GM19397 (cell line): ENCODE results near the gene CIITA.

Source experiments
- ATAC-seq: cut with Tn5 transposase; IDR thresholded peaks from one replicate; pipeline ENCODE4 v1.9.1; 2021; ENCODE audit warnings: mild to moderate bottlenecking, moderate library complexity; ENCODE audit not compliant: unreplicated experiment

Gene CIITA

GRCh38 chr16:10879681-10880589 lies 2.9 kb downstream of the CIITA start:
- no peak for ATAC-seq

DNA sequence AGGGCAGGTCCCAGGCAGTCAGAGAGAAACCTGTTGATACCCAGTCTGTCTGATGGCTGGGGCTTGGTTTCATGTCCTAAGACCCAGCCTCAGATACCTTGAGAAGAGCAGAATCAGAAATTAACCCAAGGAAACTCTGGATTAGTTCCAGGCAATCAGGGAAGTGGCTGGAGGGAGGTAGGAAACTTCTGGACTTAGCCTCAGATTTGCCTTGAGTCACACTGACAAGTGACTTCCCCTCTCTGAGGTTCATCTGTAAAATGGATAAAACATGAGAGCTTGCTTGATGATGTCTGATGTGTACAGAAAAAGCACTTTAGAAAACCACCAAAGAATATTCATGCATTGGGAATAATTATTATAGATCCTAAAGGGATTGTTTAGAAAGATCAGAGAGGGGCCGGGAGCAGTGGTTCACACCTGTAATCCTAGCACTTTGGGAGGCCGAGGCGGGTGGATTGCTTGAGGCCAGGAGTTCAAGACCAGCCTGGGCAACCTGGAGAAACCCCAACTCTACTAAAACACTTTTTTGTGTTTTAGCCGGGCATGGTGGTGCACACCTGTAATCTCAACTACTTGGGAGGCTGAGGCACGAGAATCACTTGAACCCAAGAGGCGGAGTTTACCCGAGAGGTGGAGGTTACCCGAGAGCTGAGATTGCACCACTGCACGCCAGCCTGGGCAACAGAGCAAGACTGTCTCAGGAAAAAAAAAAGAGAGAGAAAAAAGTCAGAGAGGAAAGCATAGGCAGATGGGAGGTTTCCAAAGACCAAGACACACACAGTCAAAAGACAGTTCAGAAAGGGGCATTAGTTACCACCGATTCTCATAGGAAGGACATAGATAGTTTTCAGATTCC lies 3.8 kb downstream of the CIITA start:
- no peak for ATAC-seq

GRCh38 chr16:10881479-10882030 lies 4.6 kb downstream of the CIITA start:
- no peak for ATAC-seq

DNA sequence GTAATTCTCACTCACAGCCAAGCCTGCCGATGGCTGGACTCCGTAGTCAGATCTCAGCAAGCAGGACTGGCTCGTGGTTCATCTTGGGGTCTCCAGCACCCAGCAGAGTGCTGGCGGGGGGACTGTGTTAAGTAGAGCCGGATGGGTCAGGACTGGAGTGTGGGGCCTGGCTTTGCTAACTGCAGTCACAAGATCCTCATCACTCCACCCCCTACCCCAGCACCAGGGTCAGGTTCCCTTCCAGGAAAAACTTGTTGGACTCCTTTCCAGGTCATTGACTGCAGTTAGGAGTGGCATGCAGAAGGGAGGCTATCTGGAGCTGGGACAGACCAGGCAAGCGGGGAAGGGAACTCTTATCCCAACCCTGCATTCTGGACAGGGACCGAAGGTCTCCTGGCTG lies 6.0 kb downstream of the CIITA start:
- no peak for ATAC-seq

- ATAC-seq: no peak
These were observed 8.2 kb downstream of the CIITA start for GRCh38 chr16:10885246-10885645.

DNA sequence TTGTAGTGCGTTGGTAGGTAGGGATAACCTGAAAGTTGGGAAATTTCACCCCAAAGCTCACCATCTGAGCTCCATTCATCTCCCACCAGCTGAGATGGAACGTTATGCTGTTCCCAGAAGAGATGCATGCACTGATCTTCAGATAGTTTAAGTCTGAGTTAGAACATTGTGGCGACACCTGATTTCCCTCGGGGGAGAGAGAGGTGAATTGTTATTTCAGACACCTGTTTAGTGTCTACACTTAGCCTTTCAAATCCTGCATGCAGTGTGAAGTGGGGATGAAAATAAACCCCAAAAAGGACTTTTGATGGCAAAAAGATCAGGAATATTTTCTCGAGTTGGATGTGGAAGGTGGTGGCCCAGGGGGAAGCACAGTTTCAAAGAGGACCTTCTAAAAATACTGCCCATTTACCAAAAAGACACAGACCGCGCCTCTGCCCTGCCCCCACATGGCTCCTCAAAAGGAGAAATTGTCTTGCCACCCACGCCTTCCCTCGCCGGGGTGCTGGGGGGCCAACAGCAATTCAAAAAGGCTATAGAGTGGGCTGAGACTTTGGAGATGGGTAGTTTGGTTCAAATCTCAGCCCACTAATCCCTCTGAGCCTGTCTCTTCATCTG lies 11.4 kb downstream of the CIITA start:
- ATAC-seq: no peak

DNA sequence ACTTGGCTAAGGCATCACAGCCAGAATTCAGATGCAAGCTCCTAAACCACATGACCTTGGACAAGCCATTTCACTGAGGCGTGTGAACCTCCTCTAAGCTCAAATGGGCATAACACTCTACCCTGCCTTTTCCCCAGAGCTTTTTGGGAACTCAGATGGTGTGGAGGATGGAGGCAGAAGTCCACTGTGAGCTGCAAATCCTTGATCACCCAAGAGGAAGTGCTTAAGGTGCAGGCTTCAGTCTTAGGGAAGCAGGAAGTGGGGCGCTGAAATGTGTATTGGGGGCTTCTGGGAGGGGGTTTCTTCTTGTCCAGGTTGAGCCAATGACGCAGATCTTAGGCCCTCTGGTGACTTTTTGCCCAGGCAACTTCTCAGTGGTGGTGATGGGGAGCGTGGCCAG lies 12.9 kb downstream of the CIITA start:
- no peak for ATAC-seq

DNA sequence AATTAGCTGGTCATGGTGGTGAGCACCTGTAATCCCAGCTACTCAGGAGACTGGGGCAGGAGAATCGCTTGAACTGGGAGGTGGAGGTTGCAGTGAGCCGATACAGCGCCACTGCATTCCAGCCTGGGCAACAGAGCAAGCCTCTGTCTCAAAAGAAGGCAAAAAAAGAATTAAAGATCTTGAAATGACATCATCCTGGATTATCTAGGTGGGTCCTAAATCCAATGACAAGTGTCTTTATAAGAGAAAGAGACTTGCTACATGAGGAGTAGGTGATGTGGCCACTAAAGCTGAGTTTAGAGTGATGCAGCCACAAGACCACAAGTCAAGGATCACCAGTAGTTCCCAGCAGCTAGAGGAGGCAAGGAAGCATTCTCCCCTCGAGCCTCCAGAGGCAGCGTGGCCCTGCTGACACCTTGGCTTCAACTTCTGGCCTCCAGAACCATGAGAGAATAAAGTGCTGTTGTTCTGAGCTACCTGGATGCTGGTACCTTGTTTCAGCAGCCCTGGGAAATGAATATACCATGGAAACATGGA lies 15.8 kb downstream of the CIITA start:
- no peak for ATAC-seq

DNA sequence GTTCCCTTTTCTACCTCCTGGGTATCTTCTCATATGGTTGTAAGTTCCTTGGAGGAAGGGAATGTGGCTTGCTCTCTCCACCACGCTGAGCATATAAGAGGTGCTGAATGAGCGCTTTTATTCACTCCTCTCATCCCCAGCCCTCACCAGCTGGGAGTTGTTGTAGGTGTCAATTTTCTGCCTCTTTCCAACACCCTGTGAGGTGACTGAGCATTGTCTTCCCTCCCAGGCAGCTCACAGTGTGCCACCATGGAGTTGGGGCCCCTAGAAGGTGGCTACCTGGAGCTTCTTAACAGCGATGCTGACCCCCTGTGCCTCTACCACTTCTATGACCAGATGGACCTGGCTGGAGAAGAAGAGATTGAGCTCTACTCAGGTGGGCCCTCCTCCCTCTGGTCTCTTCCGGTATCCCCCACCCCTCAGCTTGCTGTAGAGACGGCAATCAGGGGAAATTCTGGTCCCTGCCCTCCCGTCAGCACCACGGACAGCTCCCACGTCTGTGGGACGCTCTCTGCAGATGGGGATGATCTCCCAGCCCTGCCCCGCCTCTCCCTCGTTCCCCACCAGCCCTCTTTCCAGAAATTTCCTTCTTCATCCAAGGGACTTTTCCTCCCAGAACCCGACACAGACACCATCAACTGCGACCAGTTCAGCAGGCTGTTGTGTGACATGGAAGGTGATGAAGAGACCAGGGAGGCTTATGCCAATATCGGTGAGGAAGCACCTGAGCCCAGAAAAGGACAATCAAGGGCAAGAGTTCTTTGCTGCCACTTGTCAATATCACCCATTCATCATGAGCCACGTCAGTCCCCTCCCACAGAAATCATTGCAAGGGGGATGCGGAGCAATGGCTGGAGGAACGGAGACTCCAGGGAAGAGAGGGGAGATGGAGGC lies 18.3 kb downstream of the CIITA start:
- no peak for ATAC-seq

- no peak for ATAC-seq
These were observed 19.2 kb downstream of the CIITA start for GRCh38 chr16:10896165-10896564.

DNA sequence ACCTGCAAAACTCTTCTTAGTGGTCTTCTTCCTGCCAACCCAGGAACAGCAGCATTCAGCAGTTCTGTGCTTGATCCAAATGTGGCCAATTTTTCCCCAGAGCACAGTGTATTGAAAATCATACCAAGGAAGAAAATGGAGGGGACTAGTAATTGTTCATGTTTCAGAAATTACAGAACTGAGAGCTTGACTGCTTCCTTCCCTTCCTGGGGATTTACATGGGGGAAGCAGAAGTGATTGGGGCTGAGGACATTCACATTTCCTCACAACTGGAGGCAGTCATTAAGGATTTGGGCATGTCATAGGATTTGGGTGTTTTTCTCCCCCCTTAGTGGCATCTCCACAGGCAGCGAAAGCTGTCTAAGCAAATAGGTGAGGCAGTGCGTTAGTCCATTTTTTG lies 19.7 kb downstream of the CIITA start:
- no peak for ATAC-seq

GRCh38 chr16:10897134-10897533 lies 20.1 kb downstream of the CIITA start:
- peak; percentile 47 for ATAC-seq

DNA sequence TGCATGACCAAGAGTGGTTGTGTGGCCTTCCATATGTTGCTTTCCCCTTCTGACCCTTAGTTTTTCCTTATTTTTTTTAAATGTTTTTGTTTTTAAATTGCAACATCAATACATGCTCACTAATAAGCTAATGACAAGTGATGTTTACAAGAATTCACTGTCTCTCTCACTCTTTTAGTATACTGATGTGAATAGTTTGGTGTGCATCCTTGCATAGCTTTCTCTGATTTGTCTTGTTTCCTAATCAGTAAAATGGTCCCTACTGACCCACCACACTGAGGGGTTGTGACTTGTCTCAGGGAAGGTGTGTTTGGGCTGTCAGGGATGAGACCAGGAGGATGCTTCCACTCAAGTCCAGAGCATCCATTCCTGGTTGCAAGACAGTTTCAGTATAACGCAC lies 26.0 kb downstream of the CIITA start:
- ATAC-seq: no peak

- ATAC-seq: no peak
These were observed 29.5 kb downstream of the CIITA start for GRCh38 chr16:10906482-10906881.

GRCh38 chr16:10906914-10907756 lies 30.1 kb downstream of the CIITA start:
- no peak for ATAC-seq

DNA sequence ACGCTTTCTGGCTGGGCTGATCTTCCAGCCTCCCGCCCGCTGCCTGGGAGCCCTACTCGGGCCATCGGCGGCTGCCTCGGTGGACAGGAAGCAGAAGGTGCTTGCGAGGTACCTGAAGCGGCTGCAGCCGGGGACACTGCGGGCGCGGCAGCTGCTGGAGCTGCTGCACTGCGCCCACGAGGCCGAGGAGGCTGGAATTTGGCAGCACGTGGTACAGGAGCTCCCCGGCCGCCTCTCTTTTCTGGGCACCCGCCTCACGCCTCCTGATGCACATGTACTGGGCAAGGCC lies 30.7 kb downstream of the CIITA start:
- no peak for ATAC-seq

GRCh38 chr16:10911267-10911666 lies 34.3 kb downstream of the CIITA start:
- no peak for ATAC-seq

DNA sequence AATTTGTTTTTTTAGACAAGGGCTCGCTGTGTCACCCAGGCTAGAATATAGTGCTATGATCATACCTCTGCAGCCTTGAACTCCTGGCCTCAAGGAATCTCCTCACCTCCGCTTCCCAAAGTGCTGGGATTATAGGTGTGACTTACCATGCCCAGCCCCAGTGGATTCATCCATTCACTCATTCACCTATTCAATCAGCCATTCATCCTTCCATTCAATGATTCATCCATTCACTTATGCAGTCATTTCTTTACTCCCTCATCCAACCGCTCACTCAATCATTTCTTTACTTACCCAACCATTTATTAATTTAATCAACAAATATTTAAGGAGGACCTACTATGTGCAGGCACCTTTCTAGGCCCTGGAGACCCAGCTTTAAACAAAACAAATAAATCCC lies 39.5 kb downstream of the CIITA start:
- ATAC-seq: no peak

DNA sequence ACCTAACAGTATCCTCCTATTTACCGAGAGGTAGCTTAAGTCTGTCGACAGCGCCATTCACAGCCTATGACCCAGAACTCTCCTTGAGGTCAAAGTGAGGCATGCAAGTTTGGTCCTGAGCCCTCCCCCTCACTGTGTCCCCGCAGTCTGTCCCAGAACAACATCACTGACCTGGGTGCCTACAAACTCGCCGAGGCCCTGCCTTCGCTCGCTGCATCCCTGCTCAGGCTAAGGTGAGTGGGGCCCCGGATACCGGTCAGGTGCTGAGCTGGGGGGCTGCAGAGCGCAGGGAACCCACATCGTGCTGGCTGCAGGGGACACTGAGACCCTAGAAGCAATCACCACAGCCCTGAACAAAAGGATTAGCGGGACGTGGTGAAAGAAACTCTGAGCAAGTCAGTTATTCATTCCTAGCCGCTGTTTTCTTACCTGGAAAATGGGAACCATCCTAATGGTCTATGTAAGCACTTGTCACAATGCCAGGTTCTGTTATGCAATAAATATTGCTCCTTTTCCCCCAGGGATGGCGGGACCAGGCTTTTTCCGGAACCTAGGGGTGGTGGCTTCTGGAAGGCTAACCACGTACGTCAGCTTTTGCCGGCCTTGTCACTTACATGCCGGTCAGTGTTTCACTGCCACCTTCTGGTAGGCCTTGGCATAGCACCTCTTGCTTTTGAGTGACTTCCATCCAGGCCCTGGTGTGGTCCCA lies 41.4 kb downstream of the CIITA start:
- no peak for ATAC-seq
